Panc1 (cell line): ENCODE data around the gene RAB7B. TPM values are rescaled to one million over a fixed set of nuclear protein-coding genes. Genes with fewer than 3 reads are reported as not detected.

Experiments
- ATAC-seq: fragments of 200-7000 bp; cut with Tn5 transposase; 2 replicates; pipeline ENCODE4 v1.9.1; 2020; ENCODE audit warnings: mild to moderate bottlenecking, moderate library complexity
- BruUV-seq: library from RNA; stranded (reverse); fragments of 400-500 nt; replicated peaks from 2 replicates; lab custom pipeline; 2021; lab: Mats Ljungman, UMichigan
- CTCF ChIA-PET: fragments of 300-600 bp; sonication (Branson Sonifier 250); formaldehyde crosslinking; loops from one replicate; lab custom pipeline; 2022; ENCODE audit warnings: antibody characterized with exemption; lab: Charles Lee
- POLR2A ChIA-PET: fragments of 300-600 bp; sonication (Branson Sonifier 250); formaldehyde crosslinking; loops from one replicate; lab custom pipeline; 2022; ENCODE audit warnings: antibody characterized with exemption; lab: Charles Lee
- DNase-seq: peaks from one replicate; pipeline ENCODE4 v3.0.0-alpha.2; 2010; ENCODE audit warnings: low read depth, low spot score
- H3K27ac ChIP-seq: 2 replicates; pipeline ENCODE4 v1.5.1; 2011; ENCODE audit warnings: mild to moderate bottlenecking, low read length, inconsistent platforms
- H3K27me3 ChIP-seq: fragments of 200-500 bp; sonication (Bioruptor generic); 2 replicates; pipeline ENCODE4 v1.6.0; 2014; ENCODE audit warnings: low read length, inconsistent platforms; ENCODE audit not compliant: control insufficient read depth, insufficient read depth
- H3K36me3 ChIP-seq: fragments of 200-500 bp; sonication (Bioruptor generic); 2 replicates; pipeline ENCODE4 v1.5.1; 2014; ENCODE audit warnings: inconsistent platforms, mild to moderate bottlenecking, low read length, moderate library complexity; ENCODE audit not compliant: control insufficient read depth, insufficient read depth
- H3K4me1 ChIP-seq: 2 replicates; pipeline ENCODE4 v1.5.1; 2011; ENCODE audit warnings: inconsistent platforms, mild to moderate bottlenecking, low read length, moderate library complexity; ENCODE audit not compliant: control insufficient read depth, insufficient read depth
- H3K4me3 ChIP-seq, 2 experiments: 2 replicates each; pipeline ENCODE4 v1.5.1; 2011 to 2012; ENCODE audit warnings: low read depth in 2 of 2, low read length in 2 of 2, mild to moderate bottlenecking in 2 of 2, inconsistent platforms in 1 of 2, moderate library complexity in 1 of 2
- H3K9me3 ChIP-seq: fragments of 200-500 bp; sonication (Bioruptor generic); 2 replicates; pipeline ENCODE4 v1.5.1; 2014; ENCODE audit warnings: low read depth, mild to moderate bottlenecking, inconsistent platforms, low read length, moderate library complexity; ENCODE audit not compliant: control insufficient read depth, insufficient read depth
- POLR2AphosphoS5 ChIP-seq: IDR thresholded peaks from 2 replicates; pipeline ENCODE4 v1.6.1; 2012; ENCODE audit warnings: mild to moderate bottlenecking, low read depth, low read length, moderate library complexity
- SIN3A ChIP-seq: IDR thresholded peaks from 2 replicates; pipeline ENCODE4 v1.6.1; 2012; ENCODE audit warnings: low read depth, mild to moderate bottlenecking, low read length, moderate library complexity, borderline replicate concordance; ENCODE audit not compliant: insufficient read depth
- TCF7L2 ChIP-seq: IDR thresholded peaks from 2 replicates; pipeline ENCODE4 v1.6.1; 2011; ENCODE audit warnings: mild to moderate bottlenecking, low read depth, low read length, inconsistent platforms
- in situ Hi-C: cut with HindIII; loops from 2 replicates; pipeline ENCODE4 v1.10.0; 2016; ENCODE audit warnings: low sequenced_read_pairs, low pct_unique_long_range_greater_than_20kb
- intact Hi-C: fragments of 100-400 bp; cut with micrococcal nuclease; formaldehyde crosslinking; loops from one replicate; pipeline ENCODE4 v1.10.0; 2022; ENCODE audit not compliant: unreplicated experiment
- total RNA-seq: library from RNA; stranded (reverse); gene quantifications from one replicate; pipeline ENCODE4 v1.2.1, GENCODE V29; 2021; ENCODE audit not compliant: unreplicated experiment
- TF ChIP-seq, protein P1 (sequence below): fragments of 450-650 bp; IDR thresholded peaks from 2 replicates; pipeline ENCODE4 v1.5.1; 2017; ENCODE audit warnings: mild to moderate bottlenecking
- TF ChIP-seq, protein P2 (sequence below), 2 experiments: IDR thresholded peaks; 2 replicates each; pipeline ENCODE4 v1.6.1; 2011 to 2012; ENCODE audit warnings: low read depth in 2 of 2, control low read depth in 1 of 2, low read length in 1 of 2, mild to moderate bottlenecking in 1 of 2, moderate library complexity in 1 of 2; ENCODE audit not compliant: insufficient read depth in 1 of 2

Gene RAB7B
- total RNA-seq, 1 experiment from 2014 or later: 0.05 TPM

DNA sequence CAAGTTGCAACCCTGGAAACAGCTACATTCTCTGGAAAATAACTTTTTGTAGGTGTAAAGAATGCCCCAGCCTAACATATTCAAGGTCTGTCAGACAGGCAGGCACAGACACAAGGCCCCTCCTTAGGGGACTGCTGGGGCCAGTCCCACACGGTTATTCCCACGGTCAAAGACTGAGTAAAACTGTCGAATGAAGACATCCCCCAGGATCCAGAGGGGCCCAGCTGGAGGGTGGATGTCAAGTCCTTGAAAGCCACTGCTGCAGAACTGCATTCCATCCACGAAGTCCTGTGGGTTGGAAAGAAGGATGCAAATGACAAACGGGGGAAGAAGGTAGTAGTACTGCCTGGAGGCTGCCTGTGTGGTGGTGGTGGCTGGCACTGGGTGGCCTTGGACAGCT, 6.9 kb upstream of the RAB7B start:
- no peaks in the 10 kb centered on the region for H3K9me3 ChIP-seq
- no peaks in the 10 kb centered on the region; the same call in 1 of the 2 replicates for H3K27me3 ChIP-seq
- ChIA-PET POLR2A (no interaction called here), CTCF (no interaction called here)
- H3K27ac ChIP-seq: no peak overlapping the region
- TF ChIP-seq, protein P1, sequence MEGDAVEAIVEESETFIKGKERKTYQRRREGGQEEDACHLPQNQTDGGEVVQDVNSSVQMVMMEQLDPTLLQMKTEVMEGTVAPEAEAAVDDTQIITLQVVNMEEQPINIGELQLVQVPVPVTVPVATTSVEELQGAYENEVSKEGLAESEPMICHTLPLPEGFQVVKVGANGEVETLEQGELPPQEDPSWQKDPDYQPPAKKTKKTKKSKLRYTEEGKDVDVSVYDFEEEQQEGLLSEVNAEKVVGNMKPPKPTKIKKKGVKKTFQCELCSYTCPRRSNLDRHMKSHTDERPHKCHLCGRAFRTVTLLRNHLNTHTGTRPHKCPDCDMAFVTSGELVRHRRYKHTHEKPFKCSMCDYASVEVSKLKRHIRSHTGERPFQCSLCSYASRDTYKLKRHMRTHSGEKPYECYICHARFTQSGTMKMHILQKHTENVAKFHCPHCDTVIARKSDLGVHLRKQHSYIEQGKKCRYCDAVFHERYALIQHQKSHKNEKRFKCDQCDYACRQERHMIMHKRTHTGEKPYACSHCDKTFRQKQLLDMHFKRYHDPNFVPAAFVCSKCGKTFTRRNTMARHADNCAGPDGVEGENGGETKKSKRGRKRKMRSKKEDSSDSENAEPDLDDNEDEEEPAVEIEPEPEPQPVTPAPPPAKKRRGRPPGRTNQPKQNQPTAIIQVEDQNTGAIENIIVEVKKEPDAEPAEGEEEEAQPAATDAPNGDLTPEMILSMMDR: no peak
- TF ChIP-seq TCF7L2 (no peak), SIN3A (no peak), POLR2AphosphoS5 (no peak)
- TF ChIP-seq, protein P2, sequence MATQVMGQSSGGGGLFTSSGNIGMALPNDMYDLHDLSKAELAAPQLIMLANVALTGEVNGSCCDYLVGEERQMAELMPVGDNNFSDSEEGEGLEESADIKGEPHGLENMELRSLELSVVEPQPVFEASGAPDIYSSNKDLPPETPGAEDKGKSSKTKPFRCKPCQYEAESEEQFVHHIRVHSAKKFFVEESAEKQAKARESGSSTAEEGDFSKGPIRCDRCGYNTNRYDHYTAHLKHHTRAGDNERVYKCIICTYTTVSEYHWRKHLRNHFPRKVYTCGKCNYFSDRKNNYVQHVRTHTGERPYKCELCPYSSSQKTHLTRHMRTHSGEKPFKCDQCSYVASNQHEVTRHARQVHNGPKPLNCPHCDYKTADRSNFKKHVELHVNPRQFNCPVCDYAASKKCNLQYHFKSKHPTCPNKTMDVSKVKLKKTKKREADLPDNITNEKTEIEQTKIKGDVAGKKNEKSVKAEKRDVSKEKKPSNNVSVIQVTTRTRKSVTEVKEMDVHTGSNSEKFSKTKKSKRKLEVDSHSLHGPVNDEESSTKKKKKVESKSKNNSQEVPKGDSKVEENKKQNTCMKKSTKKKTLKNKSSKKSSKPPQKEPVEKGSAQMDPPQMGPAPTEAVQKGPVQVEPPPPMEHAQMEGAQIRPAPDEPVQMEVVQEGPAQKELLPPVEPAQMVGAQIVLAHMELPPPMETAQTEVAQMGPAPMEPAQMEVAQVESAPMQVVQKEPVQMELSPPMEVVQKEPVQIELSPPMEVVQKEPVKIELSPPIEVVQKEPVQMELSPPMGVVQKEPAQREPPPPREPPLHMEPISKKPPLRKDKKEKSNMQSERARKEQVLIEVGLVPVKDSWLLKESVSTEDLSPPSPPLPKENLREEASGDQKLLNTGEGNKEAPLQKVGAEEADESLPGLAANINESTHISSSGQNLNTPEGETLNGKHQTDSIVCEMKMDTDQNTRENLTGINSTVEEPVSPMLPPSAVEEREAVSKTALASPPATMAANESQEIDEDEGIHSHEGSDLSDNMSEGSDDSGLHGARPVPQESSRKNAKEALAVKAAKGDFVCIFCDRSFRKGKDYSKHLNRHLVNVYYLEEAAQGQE (IDR thresholded peaks at IDR 0.05; ENCODE audit: insufficient read depth in 1 of 2, low read depth in 2 of 2, low read length in 1 of 2): no peak
- in situ Hi-C loops: no loop called here
- intact Hi-C loops: no loop called here
- H3K4me1 ChIP-seq: no peaks in the 10 kb centered on the region
- H3K36me3 ChIP-seq: no peaks in the 10 kb centered on the region
- H3K4me3 ChIP-seq: no peak overlapping the region
- DNase-seq (no peak), ATAC-seq (no peak)
- BruUV-seq: no TSS peak

DNA sequence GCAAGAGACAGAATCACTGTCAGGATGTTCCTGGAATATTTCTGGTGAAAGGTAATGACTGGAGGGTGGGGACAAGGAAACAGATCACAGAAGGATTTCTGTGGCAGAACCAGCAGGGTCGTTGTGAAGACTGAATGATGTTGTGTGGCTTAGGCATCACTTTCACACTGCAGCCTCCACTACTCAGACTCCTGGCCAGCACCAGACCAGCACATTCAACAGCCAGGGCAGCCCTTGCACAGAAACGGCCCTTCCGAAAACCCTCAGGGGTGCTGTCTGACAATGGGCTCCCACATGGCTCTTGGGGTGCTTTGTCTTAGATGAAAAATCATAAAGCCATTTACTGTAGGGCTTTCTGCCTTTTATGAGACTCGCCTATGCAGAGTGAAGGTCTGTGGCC, 3.8 kb upstream of the RAB7B start:
- DNase-seq (no peak), ATAC-seq (no peak)
- intact Hi-C loops: no loop called here
- in situ Hi-C loops: no loop called here
- TF ChIP-seq TCF7L2: no peak
- TF ChIP-seq, protein P2 (IDR thresholded peaks at IDR 0.05; ENCODE audit: insufficient read depth in 1 of 2, low read depth in 2 of 2, low read length in 1 of 2): no peak
- TF ChIP-seq POLR2AphosphoS5: no peak
- no peak for TF ChIP-seq SIN3A
- TF ChIP-seq, protein P1: no peak
- no peaks in the 10 kb centered on the region; the same call in 1 of the 2 replicates for H3K27me3 ChIP-seq
- H3K4me3 ChIP-seq: no peak overlapping the region
- ChIA-PET POLR2A (no interaction called here), CTCF (no interaction called here)
- BruUV-seq: no TSS peak
- H3K9me3 ChIP-seq: no peaks in the 10 kb centered on the region
- H3K27ac ChIP-seq: no peak overlapping the region
- 0 out of 2 replicates have a peak, but pooled peaks cover 6% of the 10 kb centered on the region for H3K4me1 ChIP-seq
- H3K36me3 ChIP-seq: no peaks in the 10 kb centered on the region
